HG03045 (cell line): Measurements from ENCODE around the gene ADGRG1.

Experiments
- ATAC-seq: cut with Tn5 transposase; IDR thresholded peaks from one replicate; pipeline ENCODE4 v1.9.1; 2021; ENCODE audit warnings: mild to moderate bottlenecking, moderate library complexity; ENCODE audit not compliant: unreplicated experiment

ADGRG1 gene

GRCh38 chr16:57604177-57604576, 24.3 kb upstream of the ADGRG1 start:
- no peak for ATAC-seq

DNA sequence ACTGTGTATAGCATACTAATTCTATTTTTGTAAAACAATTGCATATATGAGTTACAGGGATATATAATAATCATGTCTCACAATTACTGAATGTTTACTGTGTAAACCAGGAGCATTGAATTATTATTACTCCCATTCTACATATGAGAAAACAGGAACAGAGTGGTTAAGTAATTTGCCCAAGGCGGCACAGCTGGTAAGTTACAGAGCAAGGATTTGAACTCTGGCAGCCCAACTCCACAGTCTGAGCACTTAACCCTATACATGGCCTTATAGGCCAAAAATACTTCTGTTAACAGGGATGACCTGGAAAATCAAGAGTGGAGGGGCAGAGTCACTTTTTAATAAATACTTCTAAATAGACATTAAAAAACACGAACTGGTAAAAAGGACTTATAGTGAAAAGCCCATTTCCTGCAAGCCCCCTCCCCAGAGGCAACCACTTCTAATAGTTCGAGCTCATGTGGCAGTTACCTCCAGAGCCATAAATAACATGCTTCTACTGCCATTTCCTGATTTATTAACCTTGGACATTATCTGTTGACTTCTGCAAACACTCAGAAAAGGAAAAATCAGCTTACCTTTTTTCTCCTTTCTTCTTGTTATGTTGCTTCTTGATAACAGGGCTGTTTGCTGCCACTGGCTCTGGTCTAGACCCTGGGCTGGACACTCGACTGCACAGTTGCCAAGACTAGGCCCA, 22.1 kb upstream of the ADGRG1 start:
- no peak for ATAC-seq

- ATAC-seq, result no peak
These were observed 21.5 kb upstream of the ADGRG1 start for GRCh38 chr16:57606847-57607501.

GRCh38 chr16:57607676-57608461, 20.6 kb upstream of the ADGRG1 start:
- ATAC-seq, result no peak

DNA sequence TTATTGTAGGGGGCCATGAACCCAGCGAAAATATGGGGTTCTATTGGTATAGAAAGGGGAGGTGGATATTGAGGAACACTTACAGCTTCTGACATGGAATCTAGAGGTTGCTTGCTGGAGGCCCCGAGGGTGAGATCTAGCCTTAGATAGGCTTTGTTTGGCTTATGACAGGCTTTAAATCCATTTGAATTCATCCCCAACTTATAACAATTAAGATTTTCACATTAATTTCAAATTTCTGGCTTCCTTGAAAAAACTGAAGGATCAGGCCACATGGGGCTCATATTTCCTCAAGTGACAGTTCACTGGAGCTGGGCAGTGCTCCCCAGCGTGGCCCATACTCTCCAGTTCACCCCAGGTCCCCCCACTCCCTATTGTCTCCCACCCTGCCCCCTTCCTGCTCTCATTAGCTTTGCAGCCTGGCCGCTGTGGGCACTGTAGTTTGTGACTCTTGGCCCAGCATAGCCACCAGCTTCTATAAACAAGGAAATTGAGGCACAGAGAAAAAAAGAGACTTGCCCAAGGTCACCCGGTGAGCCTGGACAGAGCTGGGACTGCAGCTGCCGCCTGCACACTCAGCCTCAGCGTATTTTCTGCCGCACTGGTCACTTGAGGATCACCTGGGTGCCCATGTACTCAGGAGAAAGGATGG, 19.8 kb upstream of the ADGRG1 start:
- no peak for ATAC-seq

DNA sequence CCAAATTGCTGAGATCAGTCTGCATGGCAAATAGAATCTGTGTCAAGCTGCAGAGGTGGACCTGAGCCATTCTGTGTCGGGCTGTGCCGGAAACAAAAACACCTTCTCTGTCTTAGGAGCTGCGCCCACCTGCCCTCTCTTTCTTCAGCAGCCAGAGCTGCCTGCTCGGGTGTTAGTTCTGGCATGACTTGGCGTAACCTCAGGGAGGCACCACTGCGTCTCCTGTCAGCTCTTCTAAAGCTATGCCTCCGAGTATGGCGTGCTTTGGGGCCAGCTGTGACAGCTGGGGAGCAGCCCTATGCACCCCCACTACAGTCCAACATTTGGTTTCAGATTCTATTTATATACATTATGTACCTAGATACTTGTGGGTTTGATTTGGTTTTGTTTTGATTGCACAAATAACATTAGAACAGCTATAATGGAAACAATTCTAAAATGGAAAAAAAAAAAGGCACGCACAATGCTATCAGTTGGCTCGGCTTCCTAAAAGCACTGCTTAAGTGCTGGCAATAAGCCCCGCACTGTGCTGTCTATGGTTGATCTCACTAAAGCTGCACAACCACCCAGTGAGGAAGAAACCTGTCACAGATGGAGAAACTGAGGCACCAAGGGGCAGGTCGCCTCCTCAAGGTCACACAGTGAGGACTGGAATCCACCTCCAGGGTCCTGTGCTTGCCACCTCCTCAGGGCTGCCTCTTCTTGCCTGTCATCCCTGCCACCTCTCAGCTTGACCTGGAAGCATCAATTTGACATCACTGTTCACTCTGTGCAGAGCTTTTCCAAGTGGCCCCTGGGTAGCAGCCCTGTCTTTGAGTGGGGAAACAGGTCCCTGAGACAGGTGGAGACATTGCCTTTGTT, 18.7 kb upstream of the ADGRG1 start:
- ATAC-seq, result peak; percentile 91

- ATAC-seq, result no peak
These were observed 17.8 kb upstream of the ADGRG1 start for GRCh38 chr16:57610611-57611010.

- ATAC-seq, result no peak
These were observed 17.2 kb upstream of the ADGRG1 start for GRCh38 chr16:57611181-57611580.

- ATAC-seq, result no peak
These were observed 16.7 kb upstream of the ADGRG1 start for GRCh38 chr16:57611706-57612105.

GRCh38 chr16:57612494-57612893, 15.9 kb upstream of the ADGRG1 start:
- no peak for ATAC-seq

- no peak for ATAC-seq
These were observed 14.9 kb upstream of the ADGRG1 start for GRCh38 chr16:57613514-57613913.

DNA sequence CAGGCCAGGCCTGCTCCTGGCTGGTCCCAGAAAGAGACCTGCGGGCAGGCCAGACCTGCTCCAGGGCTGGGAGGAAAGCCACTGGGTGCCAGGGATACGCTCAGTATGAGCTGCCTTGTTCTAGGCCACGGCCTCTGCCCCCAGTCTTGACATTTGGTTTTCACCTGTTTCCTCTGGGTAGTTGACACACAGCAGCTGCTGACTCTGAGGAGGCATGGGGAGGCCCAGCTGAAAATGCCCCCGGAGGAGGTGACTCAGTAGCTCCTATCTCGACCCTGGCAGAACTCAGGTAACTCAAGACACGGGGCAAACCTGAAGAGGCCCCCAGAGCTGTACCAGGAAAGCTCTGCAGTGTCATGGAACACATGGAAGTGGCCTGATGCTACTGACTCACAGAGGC, 13.9 kb upstream of the ADGRG1 start:
- ATAC-seq, result no peak

GRCh38 chr16:57614944-57615343, 13.5 kb upstream of the ADGRG1 start:
- no peak for ATAC-seq

- no peak for ATAC-seq
These were observed 12.6 kb upstream of the ADGRG1 start for GRCh38 chr16:57615813-57616212.

- ATAC-seq, result no peak
These were observed 12.2 kb upstream of the ADGRG1 start for GRCh38 chr16:57616241-57616640.

- no peak for ATAC-seq
These were observed 11.6 kb upstream of the ADGRG1 start for GRCh38 chr16:57616876-57617275.

DNA sequence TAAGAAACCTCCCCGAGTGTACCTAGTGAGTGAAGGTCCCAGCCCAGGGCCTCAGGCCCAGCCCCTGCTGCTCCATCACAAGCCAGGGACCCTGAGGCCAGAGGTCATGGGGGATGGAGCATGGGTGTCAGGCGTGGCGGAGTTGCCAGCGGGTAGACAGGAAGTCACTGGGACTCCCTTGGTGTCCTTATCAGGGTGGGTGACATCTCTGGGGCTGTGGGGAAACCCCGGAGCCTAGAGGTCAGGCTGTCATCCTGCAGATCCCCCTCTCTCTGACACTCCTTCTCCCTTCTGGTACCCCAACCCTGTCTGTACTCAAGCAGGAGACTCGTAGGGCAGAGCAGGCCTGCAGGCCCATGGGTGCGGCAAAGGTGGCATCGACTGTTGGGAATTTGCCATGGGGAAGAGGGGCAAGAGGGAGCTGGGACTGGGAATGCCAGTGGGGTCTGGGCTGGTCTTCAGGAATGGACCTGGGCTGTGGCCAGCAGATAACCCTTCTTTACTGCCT, 10.8 kb upstream of the ADGRG1 start:
- no peak for ATAC-seq

- no peak for ATAC-seq
These were observed 9.9 kb upstream of the ADGRG1 start for GRCh38 chr16:57618296-57619132.

DNA sequence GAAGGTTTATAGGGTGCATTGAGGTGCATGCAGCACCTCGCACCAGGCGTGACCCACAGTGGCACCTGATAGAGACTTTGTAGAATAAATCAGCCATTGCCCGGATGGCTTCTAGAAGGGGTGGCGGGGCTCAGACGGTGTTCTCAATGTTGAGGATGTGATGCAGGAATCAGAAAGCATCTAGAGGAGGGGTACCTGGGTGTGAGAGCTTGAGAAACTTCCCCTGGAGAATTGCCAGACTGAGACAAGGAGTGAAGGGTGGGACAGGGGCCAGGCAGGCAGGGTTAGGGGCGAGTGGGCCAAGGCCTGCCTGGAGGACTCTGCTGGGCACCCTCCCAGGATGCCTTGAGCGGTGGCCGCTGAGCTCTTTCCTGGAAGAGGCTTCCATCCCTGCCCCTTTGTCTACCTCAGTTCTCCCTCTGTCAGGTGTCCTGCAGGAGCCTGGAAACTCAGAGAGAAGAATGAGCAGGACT, 9.3 kb upstream of the ADGRG1 start:
- no peak for ATAC-seq
